IMR-90 (cell line): ENCODE data around the gene CETN2.

ENCODE experiments used
- CEBPB ChIP-seq: IDR thresholded peaks from 2 replicates; pipeline ENCODE4 v1.6.1; 2012; ENCODE audit warnings: low read depth, low read length, improper control_type of control experiment
- CHD1 ChIP-seq: IDR thresholded peaks from 2 replicates; pipeline ENCODE4 v1.6.1; 2012; ENCODE audit warnings: low read depth, low read length, improper control_type of control experiment
- FOS ChIP-seq: fragments of 150-350 bp; IDR thresholded peaks from 2 replicates; pipeline ENCODE4 v1.6.1; 2016; ENCODE audit warnings: low read depth, low read length
- MAZ ChIP-seq: IDR thresholded peaks from 2 replicates; pipeline ENCODE4 v1.6.1; 2012; ENCODE audit warnings: low read depth, mild to moderate bottlenecking, low read length, improper control_type of control experiment, moderate library complexity, borderline replicate concordance
- MXI1 ChIP-seq: IDR thresholded peaks from 2 replicates; pipeline ENCODE4 v1.6.1; 2012; ENCODE audit warnings: low read depth, mild to moderate bottlenecking, low read length, moderate library complexity, borderline replicate concordance
- NFE2L2 ChIP-seq: fragments of 150-350 bp; IDR thresholded peaks from 2 replicates; pipeline ENCODE4 v1.6.1; 2016; ENCODE audit warnings: low read depth, mild to moderate bottlenecking, low read length
- POLR2A ChIP-seq: IDR thresholded peaks from 2 replicates; pipeline ENCODE4 v1.6.1; 2012; ENCODE audit warnings: mild to moderate bottlenecking, low read depth, low read length
- RAD21 ChIP-seq: IDR thresholded peaks from 2 replicates; pipeline ENCODE4 v1.6.1; 2012; ENCODE audit warnings: low read length, improper control_type of control experiment
- RFX5 ChIP-seq: IDR thresholded peaks from 2 replicates; pipeline ENCODE4 v1.8.0; 2012; ENCODE audit warnings: low read depth, mild to moderate bottlenecking, low read length, moderate library complexity
- TF ChIP-seq, protein P1 (sequence below): conservative IDR thresholded peaks from 2 replicates; pipeline ENCODE4 v1.5.1; 2012; ENCODE audit warnings: mild to moderate bottlenecking, low read depth, low read length, improper control_type of control experiment
- TF ChIP-seq, protein P2 (sequence below): fragments of 150-350 bp; IDR thresholded peaks from 2 replicates; pipeline ENCODE4 v1.6.1; 2016; ENCODE audit warnings: low read depth, mild to moderate bottlenecking, low read length, moderate library complexity, borderline replicate concordance

DNA sequence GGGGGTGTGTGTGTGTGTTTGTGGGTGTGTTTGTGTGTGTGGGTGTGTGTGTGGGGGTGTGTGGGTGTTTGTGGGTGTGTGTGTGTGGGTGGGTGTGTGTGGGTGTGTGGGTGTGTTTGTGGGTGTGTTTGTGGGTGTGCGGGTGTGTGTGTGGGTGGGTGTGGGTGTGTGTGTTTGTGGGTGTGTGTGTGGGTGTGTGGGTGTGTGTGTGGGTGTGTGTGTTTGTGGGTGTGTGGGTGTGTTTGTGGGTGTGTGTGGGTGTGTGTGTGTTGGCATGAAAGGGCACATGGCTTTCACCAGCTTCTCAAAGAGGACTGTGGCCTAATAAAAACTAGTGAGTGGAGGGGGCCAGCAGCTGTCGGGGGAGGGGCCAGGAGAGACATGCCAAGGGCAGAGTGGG lies 42.0 kb upstream of the CETN2 start:
- TF ChIP-seq, protein P1, sequence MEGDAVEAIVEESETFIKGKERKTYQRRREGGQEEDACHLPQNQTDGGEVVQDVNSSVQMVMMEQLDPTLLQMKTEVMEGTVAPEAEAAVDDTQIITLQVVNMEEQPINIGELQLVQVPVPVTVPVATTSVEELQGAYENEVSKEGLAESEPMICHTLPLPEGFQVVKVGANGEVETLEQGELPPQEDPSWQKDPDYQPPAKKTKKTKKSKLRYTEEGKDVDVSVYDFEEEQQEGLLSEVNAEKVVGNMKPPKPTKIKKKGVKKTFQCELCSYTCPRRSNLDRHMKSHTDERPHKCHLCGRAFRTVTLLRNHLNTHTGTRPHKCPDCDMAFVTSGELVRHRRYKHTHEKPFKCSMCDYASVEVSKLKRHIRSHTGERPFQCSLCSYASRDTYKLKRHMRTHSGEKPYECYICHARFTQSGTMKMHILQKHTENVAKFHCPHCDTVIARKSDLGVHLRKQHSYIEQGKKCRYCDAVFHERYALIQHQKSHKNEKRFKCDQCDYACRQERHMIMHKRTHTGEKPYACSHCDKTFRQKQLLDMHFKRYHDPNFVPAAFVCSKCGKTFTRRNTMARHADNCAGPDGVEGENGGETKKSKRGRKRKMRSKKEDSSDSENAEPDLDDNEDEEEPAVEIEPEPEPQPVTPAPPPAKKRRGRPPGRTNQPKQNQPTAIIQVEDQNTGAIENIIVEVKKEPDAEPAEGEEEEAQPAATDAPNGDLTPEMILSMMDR, result no peak
- no peak for TF ChIP-seq FOS
- TF ChIP-seq RFX5, result no peak
- TF ChIP-seq POLR2A, result no peak
- TF ChIP-seq MXI1, result no peak
- no peak for TF ChIP-seq MAZ
- no peak for TF ChIP-seq NFE2L2
- TF ChIP-seq, protein P2, sequence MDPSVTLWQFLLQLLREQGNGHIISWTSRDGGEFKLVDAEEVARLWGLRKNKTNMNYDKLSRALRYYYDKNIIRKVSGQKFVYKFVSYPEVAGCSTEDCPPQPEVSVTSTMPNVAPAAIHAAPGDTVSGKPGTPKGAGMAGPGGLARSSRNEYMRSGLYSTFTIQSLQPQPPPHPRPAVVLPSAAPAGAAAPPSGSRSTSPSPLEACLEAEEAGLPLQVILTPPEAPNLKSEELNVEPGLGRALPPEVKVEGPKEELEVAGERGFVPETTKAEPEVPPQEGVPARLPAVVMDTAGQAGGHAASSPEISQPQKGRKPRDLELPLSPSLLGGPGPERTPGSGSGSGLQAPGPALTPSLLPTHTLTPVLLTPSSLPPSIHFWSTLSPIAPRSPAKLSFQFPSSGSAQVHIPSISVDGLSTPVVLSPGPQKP, result no peak
- TF ChIP-seq RAD21, result no peak
- TF ChIP-seq CEBPB, result no peak
- TF ChIP-seq CHD1, result no peak
